Activated CD4-positive, alpha-beta memory T cell treated with anti-CD3 and anti-CD28 coated beads, Interleukin-2, amount 10 ng/mL, durations not matched to agents 7 days and 5 days (primary cell): ENCODE data around the gene MDM4. TPM values are rescaled to one million over a fixed set of nuclear protein-coding genes. Genes with fewer than 3 reads are reported as not detected.

ENCODE experiments used
- CTCF ChIA-PET: fragments of 350-600 bp; sonication (Branson Sonifier 250); formaldehyde crosslinking; loops from one replicate; lab custom pipeline; 2021; ENCODE audit warnings: antibody characterized with exemption, inconsistent platforms; lab: Charles Lee
- POLR2A ChIA-PET: fragments of 350-600 bp; sonication (Branson Sonifier 250); formaldehyde crosslinking; loops from one replicate; lab custom pipeline; 2021; ENCODE audit warnings: antibody characterized with exemption; lab: Charles Lee
- DNase-seq: peaks from one replicate; pipeline ENCODE4 v3.0.0-alpha.2; 2020
- H3K27ac Mint-ChIP-seq: one replicate; pipeline ENCODE4 v1.8.0; 2021; ENCODE audit warnings: mild to moderate bottlenecking, mixed read lengths
- H3K27me3 Mint-ChIP-seq: one replicate; pipeline ENCODE4 v1.8.0; 2021; ENCODE audit warnings: mixed read lengths
- H3K36me3 Mint-ChIP-seq: one replicate; pipeline ENCODE4 v1.8.0; 2021; ENCODE audit warnings: low read depth, mixed read lengths
- H3K4me1 Mint-ChIP-seq: one replicate; pipeline ENCODE4 v1.8.0; 2021; ENCODE audit warnings: mixed read lengths
- H3K4me3 Mint-ChIP-seq: one replicate; pipeline ENCODE4 v1.8.0; 2021; ENCODE audit warnings: mild to moderate bottlenecking, mixed read lengths
- H3K9me3 Mint-ChIP-seq: one replicate; pipeline ENCODE4 v1.8.0; 2021; ENCODE audit warnings: mixed read lengths
- total RNA-seq, 2 experiments: library from RNA; stranded (reverse); gene quantifications; one replicate each; pipeline ENCODE4 v1.2.3, GENCODE V29; 2021

The MDM4 gene
- total RNA-seq, 2 experiments from 2014 or later: 85.1 to 95.4 TPM

GRCh38 chr1:204574865-204575163, 58.6 kb downstream of the MDM4 start:
- H3K27ac Mint-ChIP-seq: no peak overlapping the region
- CTCF ChIA-PET: interaction anchor here (0.6 to 3.0 kb wide), 3 partner anchors 9 to 232 kb away, joined by 3 to 17 read pairs (median 7); no protein-coding TSS in a partner anchor

GRCh38 chr1:204575221-204576190, 59.3 kb downstream of the MDM4 start:
- Mint-ChIP-seq H3K4me3 (no peak overlapping the region), H3K4me1 (peaks cover 23% of the 10 kb centered on the region), H3K27me3 (no peaks in the 10 kb centered on the region), H3K9me3 (no peaks in the 10 kb centered on the region), H3K36me3 (peaks cover 13% of the 10 kb centered on the region), H3K27ac (no peak overlapping the region)
- ChIA-PET CTCF (interaction anchor here (0.6 to 3.0 kb wide), 2 partner anchors 216 to 231 kb away, joined by 3 to 17 read pairs; no protein-coding TSS in a partner anchor), POLR2A (no interaction called here)
- DNase-seq: no peak

More at GRCh38 chr1:204574865-204575163, 58.6 kb downstream of the MDM4 start:
- H3K9me3 Mint-ChIP-seq: no peaks in the 10 kb centered on the region
- no peak overlapping the region for H3K4me3 Mint-ChIP-seq
- DNase-seq: no peak
- H3K4me1 Mint-ChIP-seq: peaks cover 16% of the 10 kb centered on the region
- peaks cover 12% of the 10 kb centered on the region for H3K36me3 Mint-ChIP-seq
- POLR2A ChIA-PET: no interaction called here
- no peaks in the 10 kb centered on the region for H3K27me3 Mint-ChIP-seq

- no peaks in the 10 kb centered on the region for H3K9me3 Mint-ChIP-seq
- no peak overlapping the region for H3K27ac Mint-ChIP-seq
- no peak for DNase-seq
- H3K36me3 Mint-ChIP-seq: peaks cover 8% of the 10 kb centered on the region
- H3K4me1 Mint-ChIP-seq: peaks cover 27% of the 10 kb centered on the region
- H3K27me3 Mint-ChIP-seq: no peaks in the 10 kb centered on the region
- CTCF ChIA-PET: interaction anchor here (3.0 kb wide), 1 partner anchor 230 kb away, joined by 17 read pairs; no protein-coding TSS in a partner anchor
- H3K4me3 Mint-ChIP-seq: no peak overlapping the region
- POLR2A ChIA-PET: no interaction called here
These were observed 60.2 kb downstream of the MDM4 start for GRCh38 chr1:204576422-204576821.

- Mint-ChIP-seq H3K4me3 (peak overlapping the region; percentile 74), H3K4me1 (peaks cover 27% of the 10 kb centered on the region), H3K36me3 (peaks cover 6% of the 10 kb centered on the region), H3K27ac (peak overlapping the region; percentile 88), H3K9me3 (no peaks in the 10 kb centered on the region), H3K27me3 (no peaks in the 10 kb centered on the region)
- CTCF ChIA-PET: interaction anchor here (1.0 to 4.1 kb wide), 5 partner anchors 11 to 229 kb away, joined by 3 to 35 read pairs (median 12); no protein-coding TSS in a partner anchor
- DNase-seq: no peak
- POLR2A ChIA-PET: interaction anchor here (0.6 to 3.4 kb wide), 6 partner anchors 12 to 229 kb away, joined by 3 to 18 read pairs (median 8); partner anchors contain the start of gene MDM4
These were observed 61.7 kb downstream of the MDM4 start for GRCh38 chr1:204577794-204578478.

- POLR2A ChIA-PET: interaction anchor here (0.9 to 3.4 kb wide), 10 partner anchors 10 to 168 kb away, joined by 3 to 18 read pairs (median 6); partner anchors contain the start of gene MDM4
- DNase-seq: peak; percentile 55
- Mint-ChIP-seq H3K4me3 (peak overlapping the region; percentile 74), H3K27ac (peak overlapping the region; percentile 88), H3K27me3 (no peaks in the 10 kb centered on the region), H3K4me1 (peaks cover 27% of the 10 kb centered on the region), H3K36me3 (peaks cover 6% of the 10 kb centered on the region), H3K9me3 (no peaks in the 10 kb centered on the region)
- CTCF ChIA-PET: interaction anchor here (0.9 to 4.1 kb wide), 8 partner anchors 12 to 228 kb away, joined by 3 to 35 read pairs (median 4); partner anchors contain the start of gene MDM4
These were observed 62.9 kb downstream of the MDM4 start for GRCh38 chr1:204578867-204579664.

GRCh38 chr1:204579681-204580080, 63.5 kb downstream of the MDM4 start:
- Mint-ChIP-seq H3K27me3 (no peaks in the 10 kb centered on the region), H3K9me3 (no peaks in the 10 kb centered on the region), H3K36me3 (peaks cover 6% of the 10 kb centered on the region), H3K4me1 (peaks cover 33% of the 10 kb centered on the region), H3K4me3 (peak overlapping the region; percentile 74), H3K27ac (peak overlapping the region; percentile 88)
- POLR2A ChIA-PET: interaction anchor here (0.9 to 3.4 kb wide), 10 partner anchors 9 to 169 kb away, joined by 3 to 18 read pairs (median 6); partner anchors contain the start of gene MDM4
- CTCF ChIA-PET: interaction anchor here (0.9 to 4.1 kb wide), 6 partner anchors 13 to 227 kb away, joined by 3 to 35 read pairs (median 8); partner anchors contain the start of gene MDM4
- DNase-seq: no peak

- peaks cover 42% of the 10 kb centered on the region for H3K4me1 Mint-ChIP-seq
- POLR2A ChIA-PET: interaction anchor here (3.4 kb wide), 1 partner anchor 64 kb away, joined by 18 read pairs; the partner anchor contains the start of gene MDM4
- no peak for DNase-seq
- CTCF ChIA-PET: interaction anchor here (0.7 to 4.1 kb wide), 3 partner anchors 14 to 226 kb away, joined by 3 to 35 read pairs (median 27); no protein-coding TSS in a partner anchor
- no peak overlapping the region for H3K4me3 Mint-ChIP-seq
- peaks cover 6% of the 10 kb centered on the region for H3K36me3 Mint-ChIP-seq
- no peak overlapping the region for H3K27ac Mint-ChIP-seq
- no peaks in the 10 kb centered on the region for H3K9me3 Mint-ChIP-seq
- no peaks in the 10 kb centered on the region for H3K27me3 Mint-ChIP-seq
These were observed 64.7 kb downstream of the MDM4 start for GRCh38 chr1:204580862-204581261.

- POLR2A ChIA-PET: no interaction called here
- no peak for DNase-seq
- peaks cover 6% of the 10 kb centered on the region for H3K36me3 Mint-ChIP-seq
- no peaks in the 10 kb centered on the region for H3K27me3 Mint-ChIP-seq
- no peak overlapping the region for H3K4me3 Mint-ChIP-seq
- H3K9me3 Mint-ChIP-seq: no peaks in the 10 kb centered on the region
- CTCF ChIA-PET: interaction anchor here (0.7 to 4.0 kb wide), 2 partner anchors 16 to 225 kb away, joined by 3 to 27 read pairs; no protein-coding TSS in a partner anchor
- H3K4me1 Mint-ChIP-seq: peaks cover 42% of the 10 kb centered on the region
- no peak overlapping the region for H3K27ac Mint-ChIP-seq
These were observed 65.6 kb downstream of the MDM4 start for GRCh38 chr1:204581759-204582158.

GRCh38 chr1:204583909-204584632, 67.9 kb downstream of the MDM4 start:
- POLR2A ChIA-PET: no interaction called here
- H3K27ac Mint-ChIP-seq: peak overlapping the region; percentile 64
- peaks cover 6% of the 10 kb centered on the region for H3K36me3 Mint-ChIP-seq
- H3K4me3 Mint-ChIP-seq: no peak overlapping the region
- DNase-seq: no peak
- CTCF ChIA-PET: no interaction called here
- H3K27me3 Mint-ChIP-seq: no peaks in the 10 kb centered on the region
- peaks cover 33% of the 10 kb centered on the region for H3K4me1 Mint-ChIP-seq
- H3K9me3 Mint-ChIP-seq: no peaks in the 10 kb centered on the region

- CTCF ChIA-PET: interaction anchor here (1.1 kb wide), 1 partner anchor 19 kb away, joined by 3 read pairs; no protein-coding TSS in a partner anchor
- Mint-ChIP-seq H3K4me3 (no peak overlapping the region), H3K27ac (peak overlapping the region; percentile 64), H3K27me3 (no peaks in the 10 kb centered on the region), H3K4me1 (peaks cover 26% of the 10 kb centered on the region), H3K36me3 (peaks cover 5% of the 10 kb centered on the region), H3K9me3 (no peaks in the 10 kb centered on the region)
- POLR2A ChIA-PET: no interaction called here
- DNase-seq: peak; percentile 58
These were observed 68.6 kb downstream of the MDM4 start for GRCh38 chr1:204584699-204585372.

GRCh38 chr1:204587621-204588020, 71.4 kb downstream of the MDM4 start:
- Mint-ChIP-seq H3K27me3 (no peaks in the 10 kb centered on the region), H3K9me3 (no peaks in the 10 kb centered on the region), H3K4me3 (no peak overlapping the region), H3K36me3 (no peaks in the 10 kb centered on the region), H3K4me1 (peaks cover 15% of the 10 kb centered on the region), H3K27ac (no peak overlapping the region)
- DNase-seq: no peak
- POLR2A ChIA-PET: no interaction called here
- CTCF ChIA-PET: interaction anchor here (0.5 kb wide), 1 partner anchor 65 kb away, joined by 3 read pairs; no protein-coding TSS in a partner anchor
